GM10847 (cell line): ENCODE data around the gene FUS.

Experiments used
- POLR2A ChIP-seq: IDR thresholded peaks from 2 replicates; pipeline ENCODE4 v1.6.1; 2011; ENCODE audit not compliant: insufficient read length; ENCODE audit errors: extremely low read depth

Gene FUS

DNA sequence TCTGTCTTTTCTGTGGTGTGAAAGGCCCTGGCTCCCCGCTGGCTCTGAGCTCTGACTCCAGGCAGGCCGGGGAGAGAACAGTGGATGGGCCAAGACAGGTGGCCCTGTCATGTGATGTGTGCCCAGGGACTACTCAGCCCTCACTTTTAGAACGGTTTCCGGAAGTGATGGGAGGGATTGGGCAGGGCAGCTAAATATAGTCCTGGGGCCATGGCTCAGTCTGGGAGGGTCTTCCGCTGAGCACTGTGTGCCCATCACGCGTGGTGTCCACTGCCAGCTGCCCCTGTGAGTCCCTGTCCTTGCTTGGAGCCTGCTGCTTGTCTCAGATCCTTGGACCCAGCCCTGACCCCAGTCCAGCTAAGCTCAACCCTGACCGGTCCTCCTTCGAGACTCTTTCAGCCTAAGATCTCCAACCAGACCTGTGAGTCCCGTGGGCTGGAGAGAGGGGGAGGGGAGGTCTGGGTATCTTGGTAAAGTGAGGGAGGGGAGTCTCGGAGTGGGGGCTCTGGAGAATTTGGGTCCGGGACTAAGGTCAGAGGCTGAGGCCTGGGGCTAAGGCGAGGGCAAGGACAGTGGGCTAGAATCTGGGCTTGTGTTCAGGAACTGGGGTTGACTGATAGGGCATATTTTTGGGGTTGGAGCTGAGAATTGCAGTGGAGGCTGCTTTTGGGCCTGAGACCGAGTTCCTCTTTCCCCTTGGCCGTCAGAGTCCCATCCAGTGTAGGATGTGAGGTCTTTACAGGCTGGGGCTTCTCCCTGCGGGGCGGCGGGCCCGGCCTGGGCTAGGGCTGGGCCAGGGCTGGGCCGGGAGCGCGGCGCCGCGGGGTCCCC lies 34.2 kb downstream of the FUS start, which contains the start of gene TRIM72:
TSS of gene TRIM72 (plus strand) at position 243 of the 831 bp plus-strand sequence. CDS start 620 bp downstream, outside the sequence.
- TF ChIP-seq POLR2A = no peak

- no peak for TF ChIP-seq POLR2A
Observed at GRCh38 chr16:31214708-31215286, 34.9 kb downstream of the FUS start.

GRCh38 chr16:31215287-31216162 lies 35.6 kb downstream of the FUS start:
- TF ChIP-seq POLR2A = no peak

DNA sequence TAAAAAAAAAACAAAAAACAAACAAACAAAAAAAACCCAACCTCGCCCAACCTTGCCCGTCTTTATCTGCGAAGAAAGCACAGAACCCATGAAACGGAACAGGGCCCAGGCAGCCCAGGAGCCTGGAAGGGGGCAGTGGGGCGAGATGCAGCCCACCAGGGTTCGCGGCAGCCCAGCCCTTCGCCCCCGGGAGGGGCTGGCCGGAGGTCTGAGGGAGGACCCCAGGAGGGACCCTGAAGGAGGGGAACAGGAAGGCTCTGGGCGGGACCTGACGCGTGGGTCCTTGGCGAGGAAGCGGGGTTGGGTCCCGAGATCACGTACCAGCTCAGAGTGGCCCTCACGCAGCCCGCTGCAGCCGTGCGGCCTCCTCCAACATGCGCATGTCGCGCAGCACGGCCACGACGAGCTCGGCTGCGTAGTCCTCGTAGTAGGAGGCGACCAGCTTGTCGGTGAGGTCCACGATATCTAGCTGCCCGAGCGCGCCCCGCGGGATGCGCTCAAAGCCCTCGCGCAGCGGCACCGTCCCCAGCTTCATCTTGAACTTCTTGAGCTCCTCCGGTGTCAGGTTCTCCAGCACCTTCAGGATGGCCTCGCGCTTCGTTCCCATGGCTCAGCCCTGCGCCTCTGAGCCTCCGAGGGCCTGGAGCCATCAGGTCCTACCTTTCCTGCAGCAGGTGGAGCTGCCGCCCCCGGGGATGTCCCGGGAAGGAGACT lies 36.6 kb downstream of the FUS start, which contains the start of gene PYDC1:
TSS of gene PYDC1 (minus strand) at position 714 of the 714 bp plus-strand sequence. CDS start at position 607, 107 bp downstream.
- no peak for TF ChIP-seq POLR2A

DNA sequence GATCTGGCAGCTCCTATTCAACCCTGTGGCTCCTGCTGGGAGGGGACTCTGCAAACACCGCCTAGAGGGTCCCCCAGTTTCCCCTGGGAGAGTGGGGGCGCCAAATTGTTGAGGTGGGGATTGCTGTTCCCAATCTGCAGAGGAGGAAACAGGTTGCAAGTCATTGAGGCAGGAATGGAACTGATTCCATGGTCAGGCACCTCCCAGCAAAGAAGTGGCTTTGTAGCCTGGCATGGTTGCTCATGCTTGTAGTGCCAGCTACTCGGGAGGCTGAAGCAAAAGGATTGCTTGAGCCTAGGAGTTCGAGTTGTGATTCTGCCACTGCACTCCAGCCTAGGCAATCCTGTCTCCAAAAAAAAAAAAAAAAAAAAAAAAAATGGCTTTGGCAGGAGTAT lies 37.2 kb downstream of the FUS start:
- TF ChIP-seq POLR2A = no peak

DNA sequence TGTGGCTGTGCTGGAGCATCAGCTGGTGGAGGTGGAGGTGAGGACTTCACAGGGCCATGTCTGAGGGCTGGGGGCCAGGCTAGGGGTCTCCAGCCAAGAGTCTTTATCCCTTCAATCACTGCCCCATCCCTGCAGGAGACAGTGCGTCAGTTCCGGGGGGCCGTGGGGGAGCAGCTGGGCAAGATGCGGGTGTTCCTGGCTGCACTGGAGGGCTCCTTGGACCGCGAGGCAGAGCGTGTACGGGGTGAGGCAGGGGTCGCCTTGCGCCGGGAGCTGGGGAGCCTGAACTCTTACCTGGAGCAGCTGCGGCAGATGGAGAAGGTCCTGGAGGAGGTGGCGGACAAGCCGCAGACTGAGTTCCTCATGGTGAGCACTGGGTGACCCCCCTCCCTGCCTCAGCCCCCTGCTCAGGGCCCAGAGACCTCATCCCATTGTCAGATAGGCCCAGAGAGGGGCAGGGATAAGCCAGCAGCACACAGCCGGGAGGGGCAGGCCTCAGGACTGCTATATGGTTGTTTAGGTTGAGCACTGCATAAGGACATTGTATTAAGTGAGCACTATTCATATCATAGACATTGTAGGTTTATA lies 39.3 kb downstream of the FUS start:
- no peak for TF ChIP-seq POLR2A

- TF ChIP-seq POLR2A = no peak
Observed at GRCh38 chr16:31221357-31222160, 41.6 kb downstream of the FUS start.

DNA sequence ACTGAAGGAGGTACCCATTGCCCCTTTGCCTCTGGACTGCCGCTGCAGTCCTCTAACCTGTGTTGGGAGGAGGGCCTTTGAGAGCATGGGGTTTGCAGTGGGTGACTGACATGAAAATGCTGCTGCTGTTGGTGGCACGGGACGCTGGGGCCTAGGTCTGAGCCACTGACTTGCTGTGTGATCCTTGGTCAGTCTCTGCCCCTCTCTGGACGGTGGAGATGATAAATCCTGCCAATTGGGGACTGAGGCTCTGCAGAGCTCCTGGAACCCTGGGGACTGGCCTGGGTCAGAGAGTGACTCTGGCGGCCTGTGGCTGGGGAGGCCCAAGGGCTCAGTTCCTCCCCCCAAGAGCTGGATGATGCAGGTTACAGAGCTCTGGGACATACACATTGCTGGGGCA lies 43.1 kb downstream of the FUS start:
- no peak for TF ChIP-seq POLR2A

- TF ChIP-seq POLR2A = no peak
Observed at GRCh38 chr16:31224092-31224955, 44.4 kb downstream of the FUS start.

DNA sequence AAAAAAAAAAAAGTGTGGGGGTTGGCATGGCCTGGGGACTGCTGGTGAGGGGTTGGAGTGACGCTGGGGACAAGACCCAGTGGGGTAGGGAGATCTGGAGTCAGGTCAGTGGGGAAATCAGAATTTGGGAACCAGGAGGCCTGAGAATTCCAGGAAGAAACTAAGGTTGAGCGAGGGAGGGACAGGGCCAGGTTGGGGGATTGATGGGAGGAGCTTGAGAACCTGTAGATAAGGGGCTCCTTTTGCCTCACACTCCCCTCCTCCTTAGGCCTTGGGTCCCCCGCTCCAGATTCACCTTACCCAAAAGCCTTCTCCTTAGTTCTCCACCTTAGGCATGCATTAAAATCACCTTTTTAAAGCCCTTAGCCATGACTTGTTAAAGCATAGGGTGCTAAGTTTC lies 45.3 kb downstream of the FUS start:
- TF ChIP-seq POLR2A = no peak

- TF ChIP-seq POLR2A = no peak
Observed at GRCh38 chr16:31228206-31228605, 48.3 kb downstream of the FUS start.

GRCh38 chr16:31229501-31229900 lies 49.6 kb downstream of the FUS start:
- TF ChIP-seq POLR2A = no peak

DNA sequence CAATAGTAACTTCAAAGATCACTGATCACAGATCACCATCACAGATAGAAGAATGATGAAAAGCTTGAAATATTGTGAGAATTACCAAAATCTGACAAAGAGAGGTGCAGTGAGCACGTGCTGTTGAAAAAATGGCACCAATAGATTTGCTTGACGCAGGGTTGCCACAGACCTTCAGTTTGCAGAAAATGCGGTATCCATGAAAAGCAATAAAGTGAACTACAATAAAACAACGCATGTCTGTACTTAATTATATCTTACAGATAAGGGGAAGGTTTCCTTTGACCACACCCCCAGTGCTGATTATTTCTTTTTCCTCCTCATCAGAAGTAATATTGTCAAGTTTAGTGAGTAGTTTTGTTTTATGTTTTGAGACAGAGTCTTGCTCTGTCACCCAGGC lies 58.1 kb downstream of the FUS start:
- TF ChIP-seq POLR2A = no peak
